ENCODE data around the gene NTM. TPM values are rescaled to one million over a fixed set of nuclear protein-coding genes. Genes with fewer than 3 reads are reported as not detected.

Gene NTM
- total RNA-seq, 2 experiments from 2014 or later, result not detected

DNA sequence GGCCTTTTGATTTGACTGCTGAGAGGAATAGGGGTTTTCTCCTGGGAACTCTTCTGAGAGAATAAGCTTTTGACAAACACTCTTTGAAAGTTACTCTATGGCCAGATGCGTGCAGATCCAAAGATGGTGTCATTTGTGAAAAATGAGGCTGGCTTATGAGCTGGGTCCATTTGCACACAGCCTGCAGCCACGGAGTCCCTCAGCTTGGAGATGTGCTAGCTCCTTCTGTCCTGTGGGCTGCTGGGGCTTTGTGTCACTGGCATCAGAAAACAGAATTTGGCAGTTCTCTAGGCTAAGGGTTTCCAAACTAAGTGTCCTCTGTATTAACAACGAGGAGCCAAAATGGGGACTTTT, 702.4 kb downstream of the NTM start:
- no peak for ATAC-seq
- no peaks in the 10 kb centered on the region for H3K4me1 Mint-ChIP-seq (ENCODE audit: low read depth)
- intact Hi-C loops (cut with micrococcal nuclease), result no loop called here

DNA sequence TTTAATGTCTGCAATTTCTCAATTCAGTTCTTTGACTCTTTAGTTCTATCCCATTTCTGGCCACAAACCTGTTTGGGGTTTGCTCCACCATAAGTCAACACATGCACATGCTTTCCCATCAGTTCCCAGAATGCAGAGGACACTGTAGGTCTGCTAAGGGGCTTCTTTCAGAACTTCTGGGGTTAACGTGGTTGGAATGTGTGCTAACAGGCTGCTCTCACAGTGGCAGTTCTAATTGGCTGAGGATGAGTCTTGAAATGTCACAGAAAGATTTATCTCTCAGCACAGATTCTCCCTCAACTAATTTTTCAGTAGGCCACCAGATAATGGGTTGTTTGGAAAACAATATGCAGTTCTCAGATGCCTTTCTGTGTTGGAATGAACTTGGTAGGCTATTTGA, 703.4 kb downstream of the NTM start:
- ChIA-PET POLR2A (no interaction called here), CTCF (no interaction called here)
- no peaks in the 10 kb centered on the region for H3K27me3 Mint-ChIP-seq
- TF ChIP-seq, protein P1, sequence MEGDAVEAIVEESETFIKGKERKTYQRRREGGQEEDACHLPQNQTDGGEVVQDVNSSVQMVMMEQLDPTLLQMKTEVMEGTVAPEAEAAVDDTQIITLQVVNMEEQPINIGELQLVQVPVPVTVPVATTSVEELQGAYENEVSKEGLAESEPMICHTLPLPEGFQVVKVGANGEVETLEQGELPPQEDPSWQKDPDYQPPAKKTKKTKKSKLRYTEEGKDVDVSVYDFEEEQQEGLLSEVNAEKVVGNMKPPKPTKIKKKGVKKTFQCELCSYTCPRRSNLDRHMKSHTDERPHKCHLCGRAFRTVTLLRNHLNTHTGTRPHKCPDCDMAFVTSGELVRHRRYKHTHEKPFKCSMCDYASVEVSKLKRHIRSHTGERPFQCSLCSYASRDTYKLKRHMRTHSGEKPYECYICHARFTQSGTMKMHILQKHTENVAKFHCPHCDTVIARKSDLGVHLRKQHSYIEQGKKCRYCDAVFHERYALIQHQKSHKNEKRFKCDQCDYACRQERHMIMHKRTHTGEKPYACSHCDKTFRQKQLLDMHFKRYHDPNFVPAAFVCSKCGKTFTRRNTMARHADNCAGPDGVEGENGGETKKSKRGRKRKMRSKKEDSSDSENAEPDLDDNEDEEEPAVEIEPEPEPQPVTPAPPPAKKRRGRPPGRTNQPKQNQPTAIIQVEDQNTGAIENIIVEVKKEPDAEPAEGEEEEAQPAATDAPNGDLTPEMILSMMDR (IDR thresholded peaks at IDR 0.05), result no peak
- ATAC-seq (no peak), DNase-seq (no peak)
- H3K4me3 Mint-ChIP-seq, result no peak overlapping the region
- peaks cover 2% of the 10 kb centered on the region for H3K9me3 Mint-ChIP-seq
- H3K36me3 Mint-ChIP-seq (ENCODE audit: low read depth), result no peaks in the 10 kb centered on the region
- H3K4me1 Mint-ChIP-seq (ENCODE audit: low read depth), result no peaks in the 10 kb centered on the region
- no peak overlapping the region for H3K27ac Mint-ChIP-seq
- intact Hi-C loops (cut with micrococcal nuclease), result no loop called here

More for the DNA sequence above, 702.4 kb downstream of the NTM start:
- H3K4me3 Mint-ChIP-seq, result no peak overlapping the region
- H3K36me3 Mint-ChIP-seq (ENCODE audit: low read depth), result no peaks in the 10 kb centered on the region
- ChIA-PET POLR2A (no interaction called here), CTCF (no interaction called here)
- DNase-seq, result no peak
- peaks cover 2% of the 10 kb centered on the region for H3K9me3 Mint-ChIP-seq
- TF ChIP-seq, protein P1 (IDR thresholded peaks at IDR 0.05), result no peak
- no peak overlapping the region for H3K27ac Mint-ChIP-seq
- no peaks in the 10 kb centered on the region for H3K27me3 Mint-ChIP-seq

DNA sequence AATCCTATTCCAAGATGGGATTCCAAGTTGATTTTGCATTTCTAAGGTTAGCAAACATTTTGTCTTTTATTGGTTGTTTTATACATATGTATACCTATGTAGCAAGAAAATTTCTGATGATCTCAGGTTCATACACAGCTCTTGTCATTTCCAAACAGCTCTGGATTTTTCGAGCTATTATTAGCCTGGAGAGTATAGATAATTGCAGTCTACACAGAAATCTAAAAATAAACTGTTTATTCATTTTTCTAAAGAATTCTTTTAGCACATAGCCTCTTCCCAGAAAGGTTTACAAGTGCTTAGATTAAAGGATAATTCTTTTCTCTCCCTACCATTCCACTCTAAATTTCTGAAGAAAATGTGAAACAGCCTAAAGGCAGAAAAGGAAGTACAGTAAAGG, 705.0 kb downstream of the NTM start:
- H3K4me1 Mint-ChIP-seq (ENCODE audit: low read depth), result no peaks in the 10 kb centered on the region
- H3K27me3 Mint-ChIP-seq, result no peaks in the 10 kb centered on the region
- POLR2A ChIA-PET, result no interaction called here
- H3K27ac Mint-ChIP-seq, result no peak overlapping the region
- H3K36me3 Mint-ChIP-seq (ENCODE audit: low read depth), result no peaks in the 10 kb centered on the region
- H3K4me3 Mint-ChIP-seq, result no peak overlapping the region
- TF ChIP-seq, protein P1 (IDR thresholded peaks at IDR 0.05), result no peak
- DNase-seq (no peak), ATAC-seq (no peak)
- CTCF ChIA-PET, result no interaction called here
- no peaks in the 10 kb centered on the region for H3K9me3 Mint-ChIP-seq
- intact Hi-C loops (cut with micrococcal nuclease), result no loop called here

DNA sequence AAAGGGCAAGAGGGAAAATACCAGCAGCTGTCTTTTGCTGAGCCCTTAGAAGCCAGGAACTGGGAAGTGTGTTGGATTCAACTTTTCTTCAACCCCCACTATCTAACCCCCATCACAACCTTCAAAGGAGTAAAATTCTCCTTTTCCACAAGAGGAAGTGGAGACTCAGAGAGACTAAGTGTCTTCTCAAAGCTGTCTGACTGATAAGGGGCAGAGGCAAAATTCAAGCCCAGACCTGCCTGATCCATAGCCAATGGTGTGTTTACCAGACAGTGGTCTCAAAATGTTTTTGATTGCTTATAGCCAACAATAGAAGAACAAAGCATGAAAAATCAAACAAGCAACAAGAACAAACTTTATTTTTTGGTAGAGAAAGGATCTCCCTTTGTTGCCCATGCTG, 707.0 kb downstream of the NTM start:
- H3K27ac Mint-ChIP-seq, result no peak overlapping the region
- TF ChIP-seq, protein P1 (IDR thresholded peaks at IDR 0.05), result no peak
- no peaks in the 10 kb centered on the region for H3K9me3 Mint-ChIP-seq
- CTCF ChIA-PET, result no interaction called here
- POLR2A ChIA-PET, result no interaction called here
- no peak overlapping the region for H3K4me3 Mint-ChIP-seq
- no peaks in the 10 kb centered on the region for H3K4me1 Mint-ChIP-seq (ENCODE audit: low read depth)
- intact Hi-C loops (cut with micrococcal nuclease), result no loop called here
- no peak for ATAC-seq
- no peaks in the 10 kb centered on the region for H3K36me3 Mint-ChIP-seq (ENCODE audit: low read depth)
- no peaks in the 10 kb centered on the region for H3K27me3 Mint-ChIP-seq
- no peak for DNase-seq

DNA sequence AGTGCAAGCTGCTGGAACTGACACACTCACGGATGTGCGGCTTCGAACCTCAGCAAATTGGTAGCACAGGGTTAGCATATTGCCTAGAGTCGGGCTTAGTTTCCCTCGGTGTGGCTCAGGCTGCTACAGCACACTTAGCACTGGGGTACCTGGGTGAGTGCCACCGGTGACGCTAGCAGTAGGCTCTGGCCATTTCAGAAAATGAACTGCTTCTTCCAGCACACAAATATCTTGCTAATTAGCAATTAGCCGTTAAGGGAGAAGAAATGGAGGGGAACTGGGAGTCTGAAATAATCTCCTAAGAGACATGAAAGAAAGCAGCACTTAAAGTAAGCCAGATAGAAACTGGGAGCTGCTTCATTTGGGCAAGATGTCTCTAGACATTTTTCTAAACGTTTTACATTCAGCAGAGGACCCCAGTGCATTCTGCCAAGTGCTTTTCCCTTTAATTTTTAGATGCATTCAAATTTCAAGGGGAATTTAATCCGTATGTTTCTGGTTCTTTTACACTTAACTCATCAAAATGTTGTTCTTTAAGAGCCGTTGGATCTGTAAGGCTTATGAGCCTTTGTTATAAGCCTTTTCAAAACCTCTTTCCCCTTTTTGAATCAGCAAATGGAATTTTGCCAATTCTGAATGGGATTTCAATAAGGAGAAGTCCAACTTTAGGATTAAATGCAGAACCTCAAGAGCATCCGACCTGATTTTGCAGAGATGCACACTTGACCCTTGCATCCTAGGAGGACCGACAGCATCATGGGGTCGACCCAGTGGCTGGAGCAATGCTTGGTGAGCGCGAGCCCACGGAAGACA, 708.1 kb downstream of the NTM start:
- Mint-ChIP-seq H3K9me3 (peaks cover under 1% of the 10 kb centered on the region), H3K36me3 (ENCODE audit: low read depth) (no peaks in the 10 kb centered on the region), H3K27me3 (no peaks in the 10 kb centered on the region), H3K4me3 (no peak overlapping the region), H3K4me1 (ENCODE audit: low read depth) (no peaks in the 10 kb centered on the region), H3K27ac (no peak overlapping the region)
- TF ChIP-seq, protein P1 (IDR thresholded peaks at IDR 0.05), result no peak
- ChIA-PET CTCF (no interaction called here), POLR2A (no interaction called here)
- intact Hi-C loops (cut with micrococcal nuclease), result no loop called here
- ATAC-seq (no peak), DNase-seq (no peak)
